Uterus (tissue), 4 donors: ENCODE results near the gene LRBA. TPM values are rescaled to one million over a fixed set of nuclear protein-coding genes. Genes with fewer than 3 reads are reported as not detected.

ENCODE experiments used
- DNase-seq, 2 donors: peaks; one replicate each; pipeline ENCODE4 v3.0.0-alpha.2; 2019 to 2020
- H3K27ac ChIP-seq, 2 donors: fragments of 200-600 bp; sonication (generic); 1 replicate in 1 of 2; 2 replicates in 1 of 2; pipeline ENCODE4 v1.5.1; 2016 to 2018
- H3K27me3 ChIP-seq, 2 donors: fragments of 200-600 bp; sonication (generic); one replicate each; pipeline ENCODE4 v1.5.1; 2018 to 2019; ENCODE audit warnings: control low read depth in 1 of 2
- H3K36me3 ChIP-seq, 2 donors: fragments of 200-600 bp; sonication (generic); one replicate each; pipeline ENCODE4 v1.5.1; 2019; ENCODE audit warnings: control low read depth in 1 of 2
- H3K4me1 ChIP-seq, 2 donors: fragments of 200-600 bp; sonication (generic); one replicate each; pipeline ENCODE4 v1.5.1; 2018 to 2019; ENCODE audit warnings: control low read depth in 1 of 2
- H3K4me3 ChIP-seq, 2 donors: fragments of 200-600 bp; sonication (generic); 1 replicate in 1 of 2; 2 replicates in 1 of 2; pipeline ENCODE4 v1.5.1; 2018 to 2019; ENCODE audit warnings: mild to moderate bottlenecking in 1 of 2
- H3K9me3 ChIP-seq, 2 donors: fragments of 200-600 bp; sonication (generic); one replicate each; pipeline ENCODE4 v1.5.1; 2019; ENCODE audit warnings: control low read depth in 1 of 2
- POLR2A ChIP-seq, 2 donors: fragments of 450-650 bp; IDR thresholded peaks; one replicate each; pipeline ENCODE4 v1.6.1; 2016; ENCODE audit warnings: antibody characterized with exemption in 2 of 2, mild to moderate bottlenecking in 1 of 2, moderate library complexity in 1 of 2
- intact Hi-C: fragments of 100-400 bp; cut with DNase I; formaldehyde crosslinking; loops from one replicate; pipeline ENCODE4 v1.15.1; 2023; ENCODE audit warnings: low total_unique reads
- total RNA-seq, 4 donors: library from RNA; depleted of rRNA in 3 of 4; stranded (reverse); fragments of >200 nt in 3 of 4; gene quantifications; one replicate each; pipeline versions ENCODE4 v1.1.0 to v1.2.4, GENCODE V29; 2014 to 2023
- TF ChIP-seq, protein P1 (sequence below), 4 experiments: fragments of 200-600 bp in 2 of 4; fragments of 450-650 bp in 2 of 4; sonication (generic) in 2 of 4; IDR thresholded peaks; one replicate each; pipeline ENCODE4 v1.5.1; 2016 to 2019; ENCODE audit warnings: antibody characterized with exemption in 4 of 4, mild to moderate bottlenecking in 2 of 4, moderate library complexity in 1 of 4
- donor health status: DM: yes; HTN: yes; CAD: no.

Gene LRBA
- total RNA-seq, 4 donors from 2014 or later, result 32.0 to 126 (median 41.7) TPM

DNA sequence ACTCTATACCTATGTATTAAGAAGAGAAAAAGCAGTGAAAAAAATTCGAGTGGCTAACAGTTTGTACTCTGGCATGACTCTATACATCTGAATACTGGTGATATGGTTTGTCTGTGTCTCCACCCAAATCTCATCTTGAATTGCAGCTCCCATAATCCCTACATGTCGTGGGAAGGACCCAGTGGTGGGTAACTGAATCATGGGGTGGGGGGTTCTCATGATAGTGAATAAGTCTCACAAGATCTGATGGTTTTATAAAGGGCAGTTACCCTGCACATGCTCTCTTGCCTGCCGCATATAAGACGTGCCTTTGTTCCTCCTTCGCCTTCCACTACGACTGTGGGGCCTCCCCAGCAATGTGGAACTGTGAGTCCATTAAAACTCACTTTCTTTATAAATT lies 70.4 kb downstream of the LRBA start:
- Histone ChIP-seq H3K27me3 (no peaks in the 10 kb centered on the region), H3K4me1 (no peaks in the 10 kb centered on the region), H3K36me3 (no peaks in the 10 kb centered on the region), H3K9me3 (no peaks in the 10 kb centered on the region), H3K4me3 (no peak overlapping the region), H3K27ac (no peak overlapping the region)
- TF ChIP-seq, protein P1, sequence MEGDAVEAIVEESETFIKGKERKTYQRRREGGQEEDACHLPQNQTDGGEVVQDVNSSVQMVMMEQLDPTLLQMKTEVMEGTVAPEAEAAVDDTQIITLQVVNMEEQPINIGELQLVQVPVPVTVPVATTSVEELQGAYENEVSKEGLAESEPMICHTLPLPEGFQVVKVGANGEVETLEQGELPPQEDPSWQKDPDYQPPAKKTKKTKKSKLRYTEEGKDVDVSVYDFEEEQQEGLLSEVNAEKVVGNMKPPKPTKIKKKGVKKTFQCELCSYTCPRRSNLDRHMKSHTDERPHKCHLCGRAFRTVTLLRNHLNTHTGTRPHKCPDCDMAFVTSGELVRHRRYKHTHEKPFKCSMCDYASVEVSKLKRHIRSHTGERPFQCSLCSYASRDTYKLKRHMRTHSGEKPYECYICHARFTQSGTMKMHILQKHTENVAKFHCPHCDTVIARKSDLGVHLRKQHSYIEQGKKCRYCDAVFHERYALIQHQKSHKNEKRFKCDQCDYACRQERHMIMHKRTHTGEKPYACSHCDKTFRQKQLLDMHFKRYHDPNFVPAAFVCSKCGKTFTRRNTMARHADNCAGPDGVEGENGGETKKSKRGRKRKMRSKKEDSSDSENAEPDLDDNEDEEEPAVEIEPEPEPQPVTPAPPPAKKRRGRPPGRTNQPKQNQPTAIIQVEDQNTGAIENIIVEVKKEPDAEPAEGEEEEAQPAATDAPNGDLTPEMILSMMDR (IDR thresholded peaks at IDR 0.05), result no peak
- no peak for TF ChIP-seq POLR2A (IDR thresholded peaks at IDR 0.05)
- intact Hi-C loops, result no loop called here
- DNase-seq, result no peak

DNA sequence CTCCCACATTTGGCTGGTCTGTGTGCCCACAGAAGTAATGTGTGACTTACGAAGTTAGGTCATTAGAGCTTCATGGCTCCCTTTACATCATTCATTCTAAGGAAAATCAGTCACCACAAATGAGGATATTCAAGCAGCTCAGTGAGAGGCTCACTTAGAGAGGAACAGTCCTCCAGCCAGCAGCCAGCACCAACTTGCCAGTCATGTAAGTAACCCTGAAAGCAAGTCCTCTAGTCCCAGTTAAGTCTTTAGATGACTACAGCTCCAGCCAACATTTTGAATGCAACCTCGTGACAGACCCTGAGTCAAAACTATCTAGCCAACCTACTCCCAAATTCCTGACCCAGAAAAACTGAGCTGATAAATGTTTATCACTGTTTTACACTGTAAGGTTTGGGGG lies 71.3 kb downstream of the LRBA start:
- Histone ChIP-seq H3K4me1 (no peaks in the 10 kb centered on the region), H3K27me3 (no peaks in the 10 kb centered on the region), H3K36me3 (no peaks in the 10 kb centered on the region), H3K9me3 (no peaks in the 10 kb centered on the region), H3K4me3 (no peak overlapping the region), H3K27ac (no peak overlapping the region)
- no peak for TF ChIP-seq POLR2A (IDR thresholded peaks at IDR 0.05)
- TF ChIP-seq, protein P1 (IDR thresholded peaks at IDR 0.05), result no peak
- DNase-seq, result no peak
- intact Hi-C loops, result no loop called here

DNA sequence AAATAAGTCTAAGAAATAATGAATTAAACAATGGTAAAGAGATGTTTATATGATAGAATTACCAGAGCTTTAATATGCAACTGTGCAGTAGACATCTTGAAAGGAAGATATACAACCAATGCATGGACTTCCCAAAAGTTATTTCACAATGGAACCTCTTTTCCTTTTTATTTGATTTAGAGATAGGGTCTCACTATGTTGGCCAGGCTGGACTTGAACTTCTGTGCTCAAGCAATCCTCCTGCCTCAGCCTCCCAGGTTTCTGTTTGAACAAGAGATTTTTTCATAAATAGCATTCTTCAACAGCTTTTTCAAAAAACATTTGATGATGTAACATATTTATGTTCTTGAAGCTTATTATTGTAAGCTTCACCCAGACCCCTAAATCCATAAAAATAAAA lies 72.0 kb downstream of the LRBA start:
- intact Hi-C loops, result no loop called here
- Histone ChIP-seq H3K9me3 (no peaks in the 10 kb centered on the region), H3K36me3 (no peaks in the 10 kb centered on the region), H3K4me3 (no peak overlapping the region), H3K27me3 (no peaks in the 10 kb centered on the region), H3K4me1 (no peaks in the 10 kb centered on the region), H3K27ac (no peak overlapping the region)
- no peak for TF ChIP-seq POLR2A (IDR thresholded peaks at IDR 0.05)
- TF ChIP-seq, protein P1 (IDR thresholded peaks at IDR 0.05), result no peak
- no peak for DNase-seq

DNA sequence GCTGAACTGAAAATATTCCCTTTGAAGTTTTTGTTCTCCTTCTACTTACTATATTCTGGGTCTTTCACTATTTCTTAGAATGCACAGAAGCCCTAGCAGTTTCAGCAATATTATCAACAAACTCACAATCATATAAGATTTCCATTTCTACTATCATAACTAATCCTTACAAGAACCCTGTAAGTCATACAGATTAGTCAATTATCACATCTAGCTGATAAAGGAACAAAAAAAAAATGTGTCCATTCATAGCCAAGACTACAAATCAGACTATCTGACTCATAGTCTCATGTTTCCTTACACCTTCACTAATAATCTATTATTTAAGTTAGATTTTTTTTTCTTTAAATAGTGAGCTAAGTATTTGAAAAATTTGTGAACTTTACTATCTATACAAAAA lies 72.5 kb downstream of the LRBA start:
- H3K27ac ChIP-seq, result no peak overlapping the region
- H3K9me3 ChIP-seq, result no peaks in the 10 kb centered on the region
- H3K4me1 ChIP-seq, result no peaks in the 10 kb centered on the region
- intact Hi-C loops, result no loop called here
- DNase-seq, result no peak
- TF ChIP-seq POLR2A (IDR thresholded peaks at IDR 0.05), result no peak
- TF ChIP-seq, protein P1 (IDR thresholded peaks at IDR 0.05), result no peak
- H3K4me3 ChIP-seq, result no peak overlapping the region
- no peaks in the 10 kb centered on the region for H3K27me3 ChIP-seq
- no peaks in the 10 kb centered on the region for H3K36me3 ChIP-seq

DNA sequence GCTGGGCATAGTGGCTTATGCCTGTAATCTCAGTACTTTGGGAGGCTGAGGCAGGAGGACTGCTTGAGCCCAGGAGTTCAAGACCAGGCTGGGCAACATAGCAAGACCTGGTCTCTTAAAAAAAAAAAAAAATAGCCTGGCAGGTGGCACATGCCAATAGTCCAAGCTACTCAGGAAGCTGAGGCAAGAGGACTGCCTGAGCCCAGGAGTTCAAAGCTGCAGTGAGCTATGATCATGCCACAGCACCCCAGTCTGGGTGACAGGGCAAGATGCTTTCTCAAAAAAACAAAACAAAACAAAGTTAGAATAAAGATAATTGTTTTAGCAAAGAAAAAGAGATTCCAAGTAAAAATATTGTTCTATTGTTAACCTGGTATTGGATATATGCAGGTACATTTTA lies 75.0 kb downstream of the LRBA start:
- Histone ChIP-seq H3K4me3 (no peak overlapping the region), H3K9me3 (no peaks in the 10 kb centered on the region), H3K36me3 (no peaks in the 10 kb centered on the region), H3K27ac (no peak overlapping the region), H3K4me1 (no peaks in the 10 kb centered on the region), H3K27me3 (no peaks in the 10 kb centered on the region)
- no peak for DNase-seq
- intact Hi-C loops, result no loop called here
- no peak for TF ChIP-seq POLR2A (IDR thresholded peaks at IDR 0.05)
- TF ChIP-seq, protein P1 (IDR thresholded peaks at IDR 0.05), result no peak
